GM12892 (cell line): ENCODE measurements around the gene BMPR1A.

Experiments used
- POLR2A ChIP-seq: IDR thresholded peaks from 2 replicates; pipeline ENCODE4 v1.6.1; 2011; ENCODE audit warnings: low read depth, low read length, control low read depth
- POLR2AphosphoS5 ChIP-seq: IDR thresholded peaks from 2 replicates; pipeline ENCODE4 v1.6.1; 2011; ENCODE audit warnings: low read depth, low read length, control low read depth
- TAF1 ChIP-seq: IDR thresholded peaks from 2 replicates; pipeline ENCODE4 v1.6.1; 2011; ENCODE audit warnings: low read depth, mild to moderate bottlenecking, control low read depth, low read length, borderline replicate concordance

GRCh38 chr10:86929468-86930380, 173.3 kb downstream of the BMPR1A start:
- no peak for TF ChIP-seq POLR2AphosphoS5
- TF ChIP-seq POLR2A = no peak
- no peak for TF ChIP-seq TAF1
